ENCODE measurements around the gene KLK13.

KLK13 gene

DNA sequence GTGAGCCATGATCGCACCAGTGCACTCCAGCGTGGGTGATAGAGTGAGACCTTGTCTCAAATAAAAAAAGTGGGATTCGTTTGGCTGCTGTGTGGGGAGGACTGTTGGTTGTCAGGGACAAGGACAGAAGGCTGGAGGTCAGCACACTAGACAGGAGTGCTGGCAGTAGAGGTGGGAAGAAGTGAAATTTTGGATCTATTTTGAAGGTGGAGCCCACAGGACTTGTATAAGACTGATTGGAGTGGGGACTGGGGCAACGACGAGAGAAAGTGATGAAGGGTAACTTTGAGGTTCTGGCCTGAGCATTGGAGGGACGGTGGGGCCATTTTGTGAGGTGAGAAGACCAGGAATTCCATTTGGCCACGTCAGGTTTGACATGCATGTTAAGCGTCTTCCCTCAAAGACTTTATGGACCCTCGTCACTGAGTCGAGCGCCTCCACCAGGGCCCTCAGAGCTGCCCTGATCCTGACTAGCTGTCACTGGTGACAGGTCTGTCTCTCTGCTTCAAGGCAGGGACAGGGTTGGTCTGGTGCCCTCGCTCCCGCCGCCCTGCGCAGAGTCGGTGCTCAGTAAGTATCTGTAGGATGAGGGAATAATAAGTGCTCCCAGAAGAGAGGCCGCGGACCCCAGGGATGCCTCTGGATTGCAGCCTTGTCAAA, 42.6 kb upstream of the KLK13 start:
- DNase-seq (ENCODE audit: low spot score): no peak
- TF ChIP-seq CTCF (IDR thresholded peaks at IDR 0.05; ENCODE audit: extremely low read depth, insufficient read depth, missing control alignments): no peak
- in situ Hi-C loops (cut with MboI; ENCODE audit: low pct_unique_long_range_greater_than_20kb, low sequenced_read_pairs, unreplicated experiment): no loop called here

DNA sequence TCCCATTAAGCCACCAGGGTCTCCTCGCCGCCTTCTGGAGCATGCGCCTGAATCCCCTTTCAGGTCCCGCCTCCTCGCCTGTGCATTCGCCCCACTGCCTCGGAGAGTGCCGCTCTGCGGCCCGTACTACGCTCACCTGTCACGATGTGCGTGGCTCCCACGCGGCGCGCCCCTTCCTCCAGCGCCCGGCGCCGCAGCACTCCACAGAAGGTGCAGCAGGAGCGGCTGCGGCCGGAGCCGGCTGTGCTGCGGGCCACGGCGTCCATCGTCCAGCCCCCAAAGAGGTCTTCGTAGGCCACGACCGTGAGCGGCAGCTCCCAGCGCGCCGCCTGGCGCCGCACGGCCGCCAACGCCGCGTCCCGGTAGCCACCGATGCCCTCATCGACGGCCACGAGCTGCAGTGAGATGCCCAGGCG, 39.0 kb upstream of the KLK13 start:
- in situ Hi-C loops (cut with MboI; ENCODE audit: low pct_unique_long_range_greater_than_20kb, low sequenced_read_pairs, unreplicated experiment): no loop called here
- TF ChIP-seq CTCF (IDR thresholded peaks at IDR 0.05; ENCODE audit: extremely low read depth, insufficient read depth, missing control alignments): no peak

DNA sequence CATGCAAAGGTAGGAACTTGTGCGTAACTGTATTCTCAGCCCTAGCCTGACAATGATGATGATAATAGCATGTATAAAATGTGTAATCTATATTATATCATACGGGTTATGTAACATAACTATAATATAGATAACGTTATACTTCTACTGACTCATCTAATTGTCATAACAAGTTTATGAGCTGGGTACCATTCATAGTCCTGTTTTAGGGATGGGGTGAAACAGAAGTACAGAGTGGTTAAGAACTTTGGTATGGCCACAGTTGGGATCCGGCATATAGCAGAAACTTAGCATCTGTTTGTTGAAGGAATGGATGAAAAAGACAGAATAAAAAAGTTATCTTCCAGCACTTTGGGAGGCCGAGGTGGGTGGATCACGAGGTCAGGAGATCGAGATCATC, 38.1 kb upstream of the KLK13 start:
- TF ChIP-seq CTCF (IDR thresholded peaks at IDR 0.05; ENCODE audit: extremely low read depth, insufficient read depth, missing control alignments): no peak
- DNase-seq (ENCODE audit: low spot score): no peak
- in situ Hi-C loops (cut with MboI; ENCODE audit: low pct_unique_long_range_greater_than_20kb, low sequenced_read_pairs, unreplicated experiment): no loop called here

More for the DNA sequence above, 39.0 kb upstream of the KLK13 start:
- no peak for DNase-seq (ENCODE audit: low spot score)

DNA sequence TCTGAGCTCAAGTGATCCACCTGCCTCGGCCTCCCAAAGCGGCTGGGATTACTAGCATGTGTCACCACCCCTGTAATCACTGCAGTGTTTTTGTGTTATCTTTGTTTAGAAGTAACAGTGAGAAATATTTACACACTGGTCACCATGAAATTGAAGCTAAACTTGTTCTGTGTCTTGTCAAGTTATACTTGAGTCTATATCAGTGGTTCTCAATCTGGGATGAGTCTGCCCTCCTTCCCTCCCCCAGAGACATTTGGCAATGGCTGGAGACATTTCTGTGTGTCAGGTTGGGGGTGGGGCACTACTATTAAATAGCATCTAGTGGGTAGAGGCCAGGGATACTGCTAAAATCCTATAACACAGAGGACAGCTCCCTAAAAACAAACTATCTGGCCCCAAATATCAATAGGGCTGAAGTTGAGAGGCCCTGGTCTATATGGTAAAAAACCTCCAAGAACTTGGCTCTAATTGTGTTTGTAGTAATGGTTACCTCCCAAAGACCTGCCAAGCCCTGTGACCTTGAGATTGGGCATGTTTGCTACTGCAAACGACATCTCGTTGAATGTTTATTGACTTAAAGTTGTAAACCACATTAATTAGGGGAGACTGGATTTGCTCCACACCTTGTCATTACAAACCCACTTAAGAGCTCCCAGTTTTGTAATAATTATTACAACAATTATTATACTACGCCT, 36.4 kb upstream of the KLK13 start:
- no peak for TF ChIP-seq CTCF (IDR thresholded peaks at IDR 0.05; ENCODE audit: extremely low read depth, insufficient read depth, missing control alignments)
- in situ Hi-C loops (cut with MboI; ENCODE audit: low pct_unique_long_range_greater_than_20kb, low sequenced_read_pairs, unreplicated experiment): no loop called here
- DNase-seq (ENCODE audit: low spot score): no peak

- TF ChIP-seq CTCF (IDR thresholded peaks at IDR 0.05; ENCODE audit: extremely low read depth, insufficient read depth, missing control alignments): no peak
- in situ Hi-C loops (cut with MboI; ENCODE audit: low pct_unique_long_range_greater_than_20kb, low sequenced_read_pairs, unreplicated experiment): no loop called here
Observed at GRCh38 chr19:51100601-51101000, 35.7 kb upstream of the KLK13 start.

DNA sequence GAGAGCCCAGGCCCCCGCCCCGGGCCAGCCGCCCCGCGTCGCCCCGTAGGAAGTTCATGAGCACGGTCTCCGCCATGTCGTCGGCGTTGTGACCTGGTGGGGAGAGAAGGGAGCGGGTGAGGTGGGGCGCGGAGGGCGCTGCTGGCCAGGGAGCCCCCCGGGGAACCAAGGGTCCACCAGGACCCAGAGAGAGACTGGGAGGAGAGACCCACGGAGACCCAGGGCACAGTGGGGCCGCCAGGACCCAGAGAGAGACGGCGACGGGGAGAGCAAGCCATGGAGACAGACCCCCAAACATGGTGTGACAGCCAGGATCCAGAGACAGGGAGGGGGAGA, 34.1 kb upstream of the KLK13 start:
- no peak for DNase-seq (ENCODE audit: low spot score)
- no peak for TF ChIP-seq CTCF (IDR thresholded peaks at IDR 0.05; ENCODE audit: extremely low read depth, insufficient read depth, missing control alignments)
- in situ Hi-C loops (cut with MboI; ENCODE audit: low pct_unique_long_range_greater_than_20kb, low sequenced_read_pairs, unreplicated experiment): no loop called here

More at GRCh38 chr19:51100601-51101000, 35.7 kb upstream of the KLK13 start:
- DNase-seq (ENCODE audit: low spot score): no peak

Measured in GM13977 (cell line).